ENCODE data around the gene GADD45GIP1.

- TF ChIP-seq, protein P1, sequence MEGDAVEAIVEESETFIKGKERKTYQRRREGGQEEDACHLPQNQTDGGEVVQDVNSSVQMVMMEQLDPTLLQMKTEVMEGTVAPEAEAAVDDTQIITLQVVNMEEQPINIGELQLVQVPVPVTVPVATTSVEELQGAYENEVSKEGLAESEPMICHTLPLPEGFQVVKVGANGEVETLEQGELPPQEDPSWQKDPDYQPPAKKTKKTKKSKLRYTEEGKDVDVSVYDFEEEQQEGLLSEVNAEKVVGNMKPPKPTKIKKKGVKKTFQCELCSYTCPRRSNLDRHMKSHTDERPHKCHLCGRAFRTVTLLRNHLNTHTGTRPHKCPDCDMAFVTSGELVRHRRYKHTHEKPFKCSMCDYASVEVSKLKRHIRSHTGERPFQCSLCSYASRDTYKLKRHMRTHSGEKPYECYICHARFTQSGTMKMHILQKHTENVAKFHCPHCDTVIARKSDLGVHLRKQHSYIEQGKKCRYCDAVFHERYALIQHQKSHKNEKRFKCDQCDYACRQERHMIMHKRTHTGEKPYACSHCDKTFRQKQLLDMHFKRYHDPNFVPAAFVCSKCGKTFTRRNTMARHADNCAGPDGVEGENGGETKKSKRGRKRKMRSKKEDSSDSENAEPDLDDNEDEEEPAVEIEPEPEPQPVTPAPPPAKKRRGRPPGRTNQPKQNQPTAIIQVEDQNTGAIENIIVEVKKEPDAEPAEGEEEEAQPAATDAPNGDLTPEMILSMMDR (conservative IDR thresholded peaks at IDR 0.05), result no peak
- TF ChIP-seq ZFX (IDR thresholded peaks at IDR 0.05), result no peak
These were observed 25.6 kb upstream of the GADD45GIP1 start for GRCh38 chr19:12982648-12983047.
